GM19193 (cell line): ENCODE results near the gene ENAM.

Experiments
- POLR2A ChIP-seq: IDR thresholded peaks from 4 replicates; pipeline ENCODE4 v1.6.1; 2011; ENCODE audit not compliant: insufficient read depth, insufficient read length; ENCODE audit errors: extremely low read depth

Gene ENAM

DNA sequence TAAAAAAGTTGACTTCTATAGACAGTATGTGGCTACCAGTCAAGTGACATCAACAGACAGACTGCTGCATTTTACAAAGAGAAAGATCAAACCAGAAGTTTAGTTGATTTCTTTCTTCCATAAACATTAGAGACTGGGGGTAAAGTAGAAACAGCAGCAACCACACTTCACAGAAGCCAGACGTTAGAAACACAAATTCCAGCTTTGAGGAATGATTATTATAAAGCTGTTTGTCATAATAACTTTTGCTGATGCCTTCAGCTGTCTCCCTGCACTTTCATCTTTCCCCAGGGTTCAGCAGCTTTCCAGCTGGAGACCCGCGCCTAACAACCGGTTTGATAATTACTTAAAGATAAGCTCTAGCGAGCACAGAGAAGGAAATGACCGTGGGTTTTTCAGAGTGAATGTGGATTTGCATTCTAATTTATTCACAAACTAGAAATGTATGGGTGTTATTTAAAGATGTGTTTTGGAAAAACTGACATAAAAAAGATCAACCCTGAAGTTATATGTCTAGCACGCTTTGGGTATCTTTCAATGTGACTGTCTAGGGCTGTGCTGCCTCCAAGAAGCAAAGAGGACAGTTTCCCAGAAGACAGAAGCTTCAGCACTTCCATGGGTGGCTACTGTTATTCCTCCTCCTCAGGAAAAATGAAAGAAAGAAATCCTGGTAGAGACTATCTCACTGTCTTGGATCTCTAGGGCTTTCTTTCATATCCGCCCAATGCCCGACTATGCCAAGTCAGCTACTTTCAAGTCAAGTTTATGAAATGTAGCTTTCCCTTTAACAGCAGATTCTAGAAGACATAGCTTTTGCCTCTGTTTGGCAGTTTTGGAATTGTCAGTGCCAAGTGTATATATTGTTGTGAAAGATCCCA, 15.0 kb upstream of the ENAM start:
- TF ChIP-seq POLR2A, result no peak

DNA sequence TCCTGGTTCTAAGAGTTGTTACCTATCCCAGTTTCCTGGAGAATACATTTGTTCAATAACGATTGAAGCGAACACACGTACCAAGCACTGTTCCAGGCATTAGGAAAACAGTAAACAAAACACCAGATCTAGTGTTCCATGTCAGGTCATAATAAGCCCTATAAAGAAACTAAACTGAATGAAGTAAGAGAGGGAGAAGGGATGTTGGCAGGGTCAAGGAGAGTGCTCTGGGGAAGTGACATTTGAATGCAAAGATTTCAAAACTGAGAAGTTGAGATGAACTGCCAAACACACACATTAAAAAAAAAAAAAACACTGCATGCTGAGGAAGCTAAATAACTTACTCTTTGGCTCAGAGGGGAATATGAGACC, 14.4 kb upstream of the ENAM start:
- TF ChIP-seq POLR2A, result no peak

DNA sequence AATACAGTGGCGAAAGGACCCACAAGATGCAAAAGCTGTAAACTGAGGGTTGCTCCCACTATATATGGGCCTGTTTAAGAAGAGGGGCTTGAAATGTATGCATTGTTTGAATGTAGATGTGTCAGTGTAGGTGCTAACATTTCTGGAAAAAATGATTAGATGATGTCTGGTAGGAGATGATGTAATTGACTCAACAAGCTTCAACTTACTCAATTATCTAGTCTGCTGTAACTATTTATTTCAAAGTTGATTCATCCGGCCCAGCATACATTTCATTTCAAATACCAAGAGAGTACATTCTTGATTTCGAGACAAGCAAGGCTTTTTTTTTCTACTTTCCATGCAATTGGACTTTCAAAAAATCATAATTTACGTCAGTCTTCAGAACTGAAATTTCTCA, 9.3 kb upstream of the ENAM start:
- TF ChIP-seq POLR2A, result no peak

DNA sequence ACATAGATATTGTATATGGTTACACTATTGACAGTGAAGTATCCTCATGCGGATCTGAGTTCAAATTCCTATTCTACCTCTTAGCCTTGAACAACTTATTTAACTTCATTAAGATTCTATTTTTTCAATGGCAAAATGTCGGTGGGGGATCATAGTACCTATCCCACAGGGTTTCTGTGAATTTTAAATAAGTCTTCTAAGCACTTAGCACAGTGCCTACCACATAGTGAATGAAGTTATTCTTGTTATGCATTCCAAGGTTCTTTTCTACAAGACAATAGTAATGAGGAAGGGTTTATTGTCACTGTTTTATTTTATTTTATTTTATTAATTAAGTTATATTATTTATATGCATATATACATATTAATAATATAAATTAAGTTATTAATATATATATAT, 8.8 kb upstream of the ENAM start:
- no peak for TF ChIP-seq POLR2A

GRCh38 chr4:70623323-70623722, 5.2 kb upstream of the ENAM start:
- no peak for TF ChIP-seq POLR2A

DNA sequence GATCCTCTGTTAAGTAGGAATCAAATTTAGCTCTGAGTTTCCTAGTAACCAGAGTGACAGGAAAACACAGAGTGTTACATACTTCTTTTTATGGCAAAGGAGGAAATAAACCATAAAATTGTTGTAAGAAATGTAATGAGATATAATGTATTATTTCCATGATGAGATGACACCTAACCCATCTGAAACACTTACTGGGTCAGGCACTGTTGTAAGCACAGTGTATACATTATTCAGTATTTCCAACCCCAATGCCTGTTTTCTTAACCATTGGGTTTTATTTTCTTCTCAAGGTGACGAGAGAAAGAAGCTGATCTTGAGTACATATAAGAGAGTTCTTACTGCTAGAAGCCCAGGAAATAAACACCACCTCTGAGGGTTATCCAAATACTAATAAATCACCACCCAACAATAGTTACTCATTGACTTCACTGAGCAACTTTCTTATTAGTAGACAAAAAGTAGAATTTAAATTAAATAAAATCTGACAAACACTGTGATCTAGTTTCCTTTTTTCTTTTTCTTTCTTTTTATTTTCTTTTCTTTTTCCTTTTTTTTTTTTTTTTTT, 4.2 kb upstream of the ENAM start:
- TF ChIP-seq POLR2A, result no peak

DNA sequence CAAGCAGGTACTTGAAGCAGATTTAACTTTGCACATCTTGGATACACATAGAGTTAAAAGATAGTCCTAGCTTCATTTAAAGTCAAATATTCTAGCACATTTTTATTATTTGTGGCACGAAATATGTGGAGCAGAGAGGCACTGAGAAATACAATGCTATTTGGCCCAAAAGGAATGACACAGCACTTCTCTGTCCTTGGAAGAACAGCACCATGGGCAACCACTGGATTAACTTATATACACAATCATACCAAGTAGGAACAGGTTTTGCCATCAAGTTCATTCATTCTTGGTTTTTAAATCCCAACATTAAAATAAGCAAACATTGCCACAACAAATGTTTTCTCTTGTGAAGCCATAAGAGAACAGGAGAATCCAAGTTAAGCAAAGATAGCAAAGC, 924 bp upstream of the ENAM start:
- no peak for TF ChIP-seq POLR2A

- TF ChIP-seq POLR2A, result no peak
Observed at GRCh38 chr4:70629469-70630090, 1.0 kb downstream of the ENAM start.

DNA sequence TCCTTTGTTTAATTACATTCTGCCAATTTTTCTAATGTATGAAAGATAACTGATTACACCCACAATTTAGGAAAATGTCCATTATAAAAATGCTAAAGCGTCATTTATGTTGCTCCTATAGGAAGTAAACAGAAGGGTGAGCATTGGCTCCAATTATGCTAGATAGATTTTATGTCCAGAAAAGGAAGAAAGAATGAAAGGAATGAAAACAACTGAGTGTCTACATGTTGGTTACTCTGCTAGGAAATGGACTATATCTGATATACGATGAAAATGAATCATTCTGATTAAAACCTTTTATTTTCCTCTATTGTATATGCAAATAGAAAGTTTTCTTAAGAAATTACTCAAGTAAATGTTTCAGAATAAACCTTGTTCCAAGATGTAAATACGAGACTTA, 1.6 kb downstream of the ENAM start:
- TF ChIP-seq POLR2A, result no peak

GRCh38 chr4:70632028-70632427, 3.5 kb downstream of the ENAM start:
- TF ChIP-seq POLR2A, result no peak

- no peak for TF ChIP-seq POLR2A
Observed at GRCh38 chr4:70634482-70634881, 5.9 kb downstream of the ENAM start.

DNA sequence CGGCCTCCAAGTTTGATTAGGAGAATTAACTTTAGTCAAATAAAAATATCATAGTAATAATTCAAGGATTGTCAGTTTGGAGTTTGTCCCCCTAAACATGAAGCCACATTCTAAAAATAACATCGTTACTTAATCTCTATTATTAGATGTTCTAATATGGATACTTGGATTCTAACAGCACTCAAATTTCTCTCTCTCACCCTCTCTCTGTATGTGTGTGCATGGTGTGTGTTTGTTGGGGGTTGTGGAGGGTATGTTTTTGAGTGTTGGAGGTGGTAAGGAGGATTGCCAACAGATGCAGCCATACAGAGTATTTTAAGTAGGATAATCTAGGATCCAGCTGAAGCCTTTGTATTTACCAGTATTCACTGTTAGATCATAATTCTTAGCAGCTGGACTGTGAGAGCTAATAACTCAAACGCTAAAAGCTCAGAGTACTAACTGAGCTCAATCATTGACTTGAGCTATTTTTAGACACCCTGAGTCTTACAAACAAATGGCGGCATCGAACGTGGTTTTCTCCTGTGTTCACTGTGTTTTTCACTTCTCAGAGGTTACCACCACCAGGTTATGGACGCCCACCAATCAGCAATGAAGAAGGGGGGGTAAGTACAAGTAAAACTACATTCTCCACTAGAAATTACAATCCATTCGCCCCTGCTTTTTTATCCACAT, 8.8 kb downstream of the ENAM start:
- TF ChIP-seq POLR2A, result no peak

DNA sequence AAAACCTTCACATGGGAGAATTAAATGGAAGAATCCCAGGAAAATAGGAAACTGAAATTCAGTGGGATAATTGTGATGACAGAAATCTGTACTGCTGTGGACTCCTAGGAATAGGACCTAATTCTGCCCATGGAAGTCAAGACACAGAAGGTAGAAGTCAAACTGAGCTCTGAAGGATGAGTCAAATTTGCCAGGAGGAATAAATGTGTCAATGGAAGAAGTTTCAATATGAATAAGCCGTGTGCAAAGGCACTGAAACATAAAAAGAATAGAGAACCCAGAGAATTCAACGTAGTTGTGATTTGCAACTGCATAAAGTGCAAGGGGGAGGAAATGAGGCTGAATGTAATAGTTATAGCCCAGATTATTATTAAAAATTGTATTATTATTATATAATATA, 11.6 kb downstream of the ENAM start:
- TF ChIP-seq POLR2A, result no peak

- no peak for TF ChIP-seq POLR2A
Observed at GRCh38 chr4:70651864-70652506, 23.4 kb downstream of the ENAM start.

GRCh38 chr4:70654605-70655011, 26.1 kb downstream of the ENAM start:
- TF ChIP-seq POLR2A, result no peak
